Activated naive CD4-positive, alpha-beta T cell treated with anti-CD3 and anti-CD28 coated beads, Interleukin-2, amount 50 U/mL, for 72 hours (primary cell): ENCODE results near the gene COL6A3. TPM values are rescaled to one million over a fixed set of nuclear protein-coding genes. Genes with fewer than 3 reads are reported as not detected.

Source experiments
- ATAC-seq, 2 donors: fragments of 150-1000 bp; cut with Tn5 transposase; 2 replicates each; pipeline ENCODE4 v1.10.0; 2021; ENCODE audit warnings: mild to moderate bottlenecking in 2 of 2, moderate library complexity in 2 of 2
- DNase-seq, 2 donors: peaks; one replicate each; pipeline ENCODE4 v3.0.0; 2021 to 2022; ENCODE audit warnings: low spot score in 2 of 2
- H3K27ac Mint-ChIP-seq, 2 donors: one replicate each; pipeline ENCODE4 v1.8.0; 2022; ENCODE audit warnings: mild to moderate bottlenecking in 2 of 2, mixed read lengths in 2 of 2
- H3K36me3 Mint-ChIP-seq, 2 donors: one replicate each; pipeline ENCODE4 v1.8.0; 2022; ENCODE audit warnings: mixed read lengths in 2 of 2
- H3K9me3 Mint-ChIP-seq, 2 donors: one replicate each; pipeline ENCODE4 v1.8.0; 2022; ENCODE audit warnings: mixed read lengths in 2 of 2
- total RNA-seq, 2 donors: library from RNA; stranded (reverse); gene quantifications; one replicate each; pipeline ENCODE4 v1.2.3, GENCODE V29; 2022

COL6A3 gene
- total RNA-seq, 2 donors from 2014 or later = 13.6 to 31.6 TPM

GRCh38 chr2:237322564-237322963, 91.4 kb downstream of the COL6A3 start:
- ATAC-seq (peak in 1 of 2 donors; percentile 76), DNase-seq (peak in 1 of 2 donors; percentile 7)
- Mint-ChIP-seq H3K36me3 (no peaks in the 10 kb centered on the region), H3K27ac (peak overlapping the region in 1 of 2 donors; percentile 63), H3K9me3 (no peaks in the 10 kb centered on the region)

- DNase-seq = no peak
- ATAC-seq = no peak
- Mint-ChIP-seq H3K36me3 (no peaks in the 10 kb centered on the region), H3K9me3 (no peaks in the 10 kb centered on the region), H3K27ac (no peak overlapping the region)
These were observed 92.2 kb downstream of the COL6A3 start for GRCh38 chr2:237321746-237322145.

- DNase-seq (no peak), ATAC-seq (no peak)
- no peaks in the 10 kb centered on the region for H3K9me3 Mint-ChIP-seq
- H3K36me3 Mint-ChIP-seq = no peaks in the 10 kb centered on the region
- no peak overlapping the region for H3K27ac Mint-ChIP-seq
These were observed 93.0 kb downstream of the COL6A3 start for GRCh38 chr2:237320801-237321560.

GRCh38 chr2:237319887-237320286, 94.1 kb downstream of the COL6A3 start:
- DNase-seq (no peak), ATAC-seq (no peak)
- H3K27ac Mint-ChIP-seq = no peak overlapping the region
- no peaks in the 10 kb centered on the region for H3K9me3 Mint-ChIP-seq
- no peaks in the 10 kb centered on the region for H3K36me3 Mint-ChIP-seq

- Mint-ChIP-seq H3K27ac (no peak overlapping the region), H3K36me3 (no peaks in the 10 kb centered on the region), H3K9me3 (no peaks in the 10 kb centered on the region)
- DNase-seq = no peak
- no peak for ATAC-seq
These were observed 94.7 kb downstream of the COL6A3 start for GRCh38 chr2:237319086-237319820.

GRCh38 chr2:237316339-237316738, 97.6 kb downstream of the COL6A3 start:
- H3K27ac Mint-ChIP-seq = no peak overlapping the region
- H3K36me3 Mint-ChIP-seq = no peaks in the 10 kb centered on the region
- no peak for ATAC-seq
- no peaks in the 10 kb centered on the region for H3K9me3 Mint-ChIP-seq
- no peak for DNase-seq

GRCh38 chr2:237315829-237316225, 98.1 kb downstream of the COL6A3 start:
- ATAC-seq (no peak), DNase-seq (no peak)
- H3K9me3 Mint-ChIP-seq = no peaks in the 10 kb centered on the region
- H3K27ac Mint-ChIP-seq = no peak overlapping the region
- H3K36me3 Mint-ChIP-seq = no peaks in the 10 kb centered on the region

- H3K27ac Mint-ChIP-seq = no peak overlapping the region
- no peaks in the 10 kb centered on the region for H3K9me3 Mint-ChIP-seq
- no peak for DNase-seq
- no peak for ATAC-seq
- H3K36me3 Mint-ChIP-seq = no peaks in the 10 kb centered on the region
These were observed 98.7 kb downstream of the COL6A3 start for GRCh38 chr2:237315170-237315828.

- H3K9me3 Mint-ChIP-seq = no peaks in the 10 kb centered on the region
- ATAC-seq (no peak), DNase-seq (no peak)
- H3K27ac Mint-ChIP-seq = no peak overlapping the region
- no peaks in the 10 kb centered on the region for H3K36me3 Mint-ChIP-seq
These were observed 99.3 kb downstream of the COL6A3 start for GRCh38 chr2:237314681-237315080.

GRCh38 chr2:237314198-237314597, 99.8 kb downstream of the COL6A3 start:
- no peaks in the 10 kb centered on the region for H3K36me3 Mint-ChIP-seq
- ATAC-seq = no peak
- no peaks in the 10 kb centered on the region for H3K9me3 Mint-ChIP-seq
- DNase-seq = no peak
- no peak overlapping the region for H3K27ac Mint-ChIP-seq

- no peak overlapping the region for H3K27ac Mint-ChIP-seq
- H3K9me3 Mint-ChIP-seq = no peaks in the 10 kb centered on the region
- ATAC-seq (no peak), DNase-seq (no peak)
- H3K36me3 Mint-ChIP-seq = no peaks in the 10 kb centered on the region
These were observed 101.8 kb downstream of the COL6A3 start for GRCh38 chr2:237312021-237312755.

GRCh38 chr2:237310515-237311114, 103.3 kb downstream of the COL6A3 start:
- no peak overlapping the region for H3K27ac Mint-ChIP-seq
- no peaks in the 10 kb centered on the region for H3K9me3 Mint-ChIP-seq
- DNase-seq (no peak), ATAC-seq (no peak)
- no peaks in the 10 kb centered on the region for H3K36me3 Mint-ChIP-seq

GRCh38 chr2:237309416-237309815, 104.5 kb downstream of the COL6A3 start:
- peaks cover 0 to 2% of the 10 kb centered on the region in 2 donors for H3K36me3 Mint-ChIP-seq
- no peak overlapping the region for H3K27ac Mint-ChIP-seq
- H3K9me3 Mint-ChIP-seq = peaks cover 0 to 2% of the 10 kb centered on the region in 2 donors
- no peak for ATAC-seq
- DNase-seq = no peak

- H3K36me3 Mint-ChIP-seq = peaks cover 0 to 6% of the 10 kb centered on the region in 2 donors
- ATAC-seq (no peak), DNase-seq (no peak)
- H3K27ac Mint-ChIP-seq = no peak overlapping the region
- peaks cover 0 to 6% of the 10 kb centered on the region in 2 donors for H3K9me3 Mint-ChIP-seq
These were observed 105.0 kb downstream of the COL6A3 start for GRCh38 chr2:237309011-237309410.

GRCh38 chr2:237307474-237307873, 106.5 kb downstream of the COL6A3 start:
- no peak for DNase-seq
- Mint-ChIP-seq H3K27ac (no peak overlapping the region), H3K36me3 (peaks cover 0 to 17% of the 10 kb centered on the region in 2 donors), H3K9me3 (peaks cover 5 to 12% of the 10 kb centered on the region in 2 donors)
- no peak for ATAC-seq

GRCh38 chr2:237306787-237307170, 107.2 kb downstream of the COL6A3 start:
- Mint-ChIP-seq H3K36me3 (peaks cover 0 to 19% of the 10 kb centered on the region in 2 donors), H3K27ac (no peak overlapping the region), H3K9me3 (peaks cover 6 to 14% of the 10 kb centered on the region in 2 donors)
- DNase-seq (no peak), ATAC-seq (no peak)
